Fibroblast of skin of right biceps (primary cell): ENCODE data around the gene TARBP2.

Experiments
- DNase-seq: peaks from one replicate; pipeline ENCODE4 v3.0.0-alpha.2; 2013

TARBP2 gene

DNA sequence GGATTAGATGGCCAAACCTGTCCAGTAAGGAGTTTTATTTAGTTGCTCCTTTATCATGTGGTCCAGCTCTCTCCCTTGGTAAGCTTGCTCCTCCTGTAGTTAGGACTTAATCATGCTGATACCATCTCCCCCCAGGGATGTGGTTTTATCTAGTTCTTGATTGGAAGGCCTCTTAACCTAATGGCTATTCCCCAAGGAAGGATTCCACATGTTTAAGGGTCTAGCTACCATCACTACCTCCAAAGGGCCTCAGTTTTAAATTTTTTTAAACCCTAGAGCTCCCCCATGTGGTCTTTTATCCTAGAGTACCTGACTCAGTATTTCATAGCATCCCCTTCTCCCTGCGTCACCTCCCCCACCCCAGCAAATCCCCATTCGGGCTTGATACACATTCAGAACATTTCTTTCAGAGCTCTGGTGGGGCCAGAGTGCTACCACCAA lies 24.3 kb upstream of the TARBP2 start:
- DNase-seq, result peak; percentile 49

DNA sequence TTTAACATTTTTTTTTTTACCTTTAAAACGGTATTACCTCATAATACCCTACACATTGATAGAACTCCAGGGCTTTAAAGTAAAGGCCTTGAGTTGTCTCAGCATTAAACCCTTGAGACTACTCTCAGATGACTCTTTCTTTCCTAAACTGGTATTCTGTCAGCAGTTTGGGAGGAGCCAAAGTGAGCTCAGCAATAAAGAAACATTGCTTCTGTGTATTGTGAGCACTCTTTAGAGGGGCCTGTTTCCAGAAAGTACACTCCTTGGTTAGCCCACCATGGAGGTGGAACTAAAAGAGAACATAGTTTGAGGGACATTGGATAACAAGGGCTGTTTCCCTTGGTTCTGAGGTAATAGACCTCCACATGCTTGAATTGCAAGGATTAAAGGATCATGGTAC lies 22.2 kb upstream of the TARBP2 start:
- no peak for DNase-seq

DNA sequence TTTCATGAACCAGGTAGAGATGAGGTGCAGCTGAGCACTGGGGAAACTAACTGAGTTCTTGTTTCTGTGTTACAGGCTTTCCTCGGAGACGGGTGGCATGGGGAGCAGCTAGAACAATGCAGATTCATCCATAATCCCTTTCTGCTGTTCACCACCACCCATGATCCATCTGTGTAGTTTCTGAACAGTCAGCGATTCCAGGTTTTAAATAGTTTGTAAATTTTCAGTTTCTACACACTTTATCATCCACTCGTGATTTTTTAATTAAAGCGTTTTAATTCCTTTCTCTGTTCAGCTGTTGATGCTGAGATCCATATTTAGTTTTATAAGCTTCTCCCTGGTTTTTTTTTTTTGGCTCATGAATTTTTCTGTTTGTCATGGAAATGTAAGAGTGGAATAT lies 21.8 kb upstream of the TARBP2 start:
- no peak for DNase-seq

DNA sequence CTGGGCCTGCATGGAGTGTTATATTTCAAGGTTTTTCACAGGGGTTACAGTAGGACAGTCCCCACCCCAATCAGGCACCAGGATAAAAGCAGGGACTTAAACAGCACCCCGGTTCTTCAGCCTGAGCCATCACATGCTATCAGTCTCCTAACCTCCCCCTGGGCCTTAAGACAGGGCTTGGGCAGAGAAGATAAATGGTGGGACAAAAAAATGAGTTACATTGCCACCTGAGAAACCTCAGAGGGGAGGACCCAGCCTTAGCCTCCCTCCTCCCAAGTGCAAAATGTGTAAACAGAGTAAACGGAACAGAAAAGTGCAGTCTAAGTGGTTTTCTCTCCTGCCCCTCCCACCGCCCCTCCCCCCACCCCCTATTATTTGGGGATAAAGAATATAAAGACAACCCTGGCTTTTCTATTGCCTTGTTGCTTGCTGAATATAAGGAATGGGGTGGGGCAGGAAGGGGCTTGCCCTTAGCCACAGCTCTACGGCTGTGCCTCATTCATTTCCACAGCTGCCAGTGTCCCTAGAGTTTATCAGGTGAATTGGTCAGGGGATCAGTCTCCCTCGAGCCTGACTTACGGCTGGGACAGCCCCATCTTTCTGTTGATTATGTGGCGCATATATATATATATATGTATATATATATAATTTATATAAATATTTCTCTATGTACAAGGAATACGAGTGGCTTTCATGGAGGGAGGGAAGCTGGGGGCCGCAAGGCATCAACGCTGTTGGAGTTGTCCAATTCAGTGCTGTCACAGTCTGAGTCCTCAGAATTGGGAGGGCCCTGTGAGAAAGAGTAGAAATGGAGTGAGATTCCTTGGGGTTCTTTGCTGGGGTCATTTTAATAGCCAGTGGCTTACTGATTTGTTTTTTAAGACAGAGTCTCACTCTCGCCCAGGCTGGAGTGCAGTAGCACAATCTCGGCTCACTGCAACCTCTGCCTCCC lies 20.3 kb upstream of the TARBP2 start:
- DNase-seq, result no peak

DNA sequence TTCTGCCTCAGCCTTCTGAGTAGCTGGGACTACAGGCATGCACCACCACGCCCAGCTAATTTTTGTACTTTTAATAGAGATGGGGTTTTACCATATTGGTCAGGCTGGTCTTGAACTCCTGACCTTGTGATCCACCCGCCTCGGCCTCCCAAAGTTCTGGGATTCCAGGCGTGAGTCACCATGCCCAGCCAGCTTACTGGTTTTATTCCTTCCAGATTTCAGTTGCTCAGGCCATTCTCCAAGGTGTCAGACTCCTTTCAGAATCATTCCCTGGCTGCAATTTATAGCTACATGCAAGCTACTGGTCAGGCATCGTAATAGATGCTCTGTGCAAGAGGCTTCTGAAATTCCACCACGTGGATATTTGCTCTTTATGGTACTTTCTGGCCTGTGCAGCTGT lies 19.6 kb upstream of the TARBP2 start:
- peak; percentile 40 for DNase-seq

DNA sequence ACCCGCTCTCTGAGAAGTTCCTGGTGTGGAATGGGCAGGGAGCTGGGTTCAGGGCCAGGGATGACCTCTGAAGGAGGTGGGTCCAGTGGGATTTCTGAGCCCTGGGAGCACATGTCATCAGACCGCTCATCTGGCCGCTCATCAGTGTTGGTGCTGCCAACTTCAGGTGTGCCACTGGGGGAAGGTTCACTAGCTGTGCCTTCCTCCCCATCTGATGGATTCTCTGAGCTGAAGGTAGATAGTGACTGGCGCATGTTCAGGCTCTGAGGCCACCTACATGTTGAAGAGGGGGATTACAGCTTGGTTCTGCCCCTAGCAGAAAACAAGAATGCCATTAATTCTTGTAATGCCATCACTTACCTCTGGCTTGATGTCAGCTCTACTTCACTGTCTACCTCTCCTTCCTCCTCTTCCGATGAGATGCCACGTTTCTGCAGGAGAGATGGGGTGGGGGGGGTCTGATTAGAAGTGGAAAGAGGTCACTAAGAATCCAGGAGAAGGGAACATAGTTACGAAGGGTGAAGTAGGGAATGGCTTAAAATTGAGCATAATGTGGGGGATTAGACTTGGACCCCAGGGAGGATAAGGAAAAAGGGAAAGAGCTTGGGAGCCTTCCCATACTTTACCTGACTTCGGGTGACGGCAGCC lies 19.0 kb upstream of the TARBP2 start:
- no peak for DNase-seq

DNA sequence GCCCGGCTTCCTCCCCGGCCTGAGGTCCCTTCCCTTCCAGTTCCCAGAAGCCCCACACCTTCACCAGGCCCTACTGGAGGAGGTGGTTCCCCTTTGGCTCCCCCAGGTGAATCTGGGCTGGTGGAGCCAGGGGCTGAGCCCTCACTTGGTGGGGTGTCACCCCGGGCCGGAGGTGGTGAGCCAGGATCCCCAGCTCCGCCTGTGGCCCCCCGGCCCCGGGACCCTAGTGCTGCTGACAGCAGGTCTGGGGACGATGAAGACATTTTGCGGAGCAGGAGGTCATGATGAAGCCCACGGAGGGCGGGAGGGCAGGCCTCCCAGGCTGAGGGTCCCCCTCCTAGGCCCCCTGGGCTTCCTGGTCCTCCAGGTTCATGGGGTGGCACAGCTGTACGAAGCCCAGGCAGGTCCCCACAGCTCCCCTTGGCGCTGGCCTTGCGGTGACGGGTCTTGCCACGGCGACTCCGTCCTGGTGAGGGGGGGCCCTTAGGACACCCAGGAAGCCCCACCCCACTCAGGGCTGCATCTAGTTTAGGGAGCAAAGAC lies 18.4 kb upstream of the TARBP2 start:
- no peak for DNase-seq

DNA sequence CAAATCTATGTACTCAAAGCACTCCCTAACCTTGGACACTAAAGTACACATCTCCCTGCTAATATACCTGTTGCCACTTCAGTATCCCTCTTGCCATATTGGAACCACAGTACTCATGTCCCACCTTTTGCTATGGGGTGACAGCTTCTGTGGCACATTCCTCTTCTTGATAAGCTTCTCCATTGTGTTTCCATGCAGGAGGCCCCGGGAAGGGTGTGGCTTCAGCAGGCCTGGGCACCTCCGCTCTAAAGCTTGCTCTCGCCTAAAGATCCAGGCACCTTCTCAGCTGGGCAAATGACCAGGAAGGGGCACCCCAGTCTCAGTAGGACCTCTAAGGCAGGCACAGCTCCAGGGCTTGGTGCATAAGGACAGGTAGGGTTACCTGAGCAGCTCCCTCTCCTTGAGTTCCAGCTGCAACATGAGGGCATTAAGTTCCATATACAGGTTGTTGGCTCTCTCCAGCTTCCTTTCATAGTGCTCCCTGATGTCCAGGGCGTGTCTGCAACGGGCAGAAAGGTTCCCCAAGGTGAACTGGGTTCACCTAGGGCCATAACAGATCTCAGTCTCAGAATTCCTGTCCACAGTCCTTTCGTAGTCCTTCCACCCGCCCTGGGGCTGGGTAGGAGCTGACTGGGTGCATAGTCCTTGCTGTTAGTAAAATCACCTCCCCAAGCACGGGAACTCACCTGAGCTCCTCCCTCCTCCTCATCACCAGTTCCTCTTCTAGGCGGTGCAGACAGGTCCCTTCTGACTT lies 17.7 kb upstream of the TARBP2 start:
- no peak for DNase-seq

DNA sequence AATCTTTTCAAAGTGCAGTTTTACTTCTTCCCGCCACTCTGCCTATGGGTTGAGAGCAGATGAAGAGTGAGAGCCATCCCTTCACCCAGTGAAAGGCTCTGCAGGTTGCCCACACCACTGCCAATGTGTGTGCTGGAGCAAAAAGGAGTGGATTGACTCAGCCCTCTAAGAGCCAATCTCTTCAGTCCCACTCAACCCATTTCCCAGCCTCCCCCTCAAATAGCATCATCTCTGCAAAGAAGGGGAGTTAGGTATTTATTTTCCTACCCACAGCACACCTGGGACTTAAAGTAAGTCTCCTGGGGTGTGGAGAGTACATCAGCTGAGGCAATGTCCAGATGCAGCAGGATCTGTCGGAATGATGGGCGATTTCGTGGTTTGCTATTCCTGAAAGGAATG lies 17.1 kb upstream of the TARBP2 start:
- DNase-seq, result no peak

DNA sequence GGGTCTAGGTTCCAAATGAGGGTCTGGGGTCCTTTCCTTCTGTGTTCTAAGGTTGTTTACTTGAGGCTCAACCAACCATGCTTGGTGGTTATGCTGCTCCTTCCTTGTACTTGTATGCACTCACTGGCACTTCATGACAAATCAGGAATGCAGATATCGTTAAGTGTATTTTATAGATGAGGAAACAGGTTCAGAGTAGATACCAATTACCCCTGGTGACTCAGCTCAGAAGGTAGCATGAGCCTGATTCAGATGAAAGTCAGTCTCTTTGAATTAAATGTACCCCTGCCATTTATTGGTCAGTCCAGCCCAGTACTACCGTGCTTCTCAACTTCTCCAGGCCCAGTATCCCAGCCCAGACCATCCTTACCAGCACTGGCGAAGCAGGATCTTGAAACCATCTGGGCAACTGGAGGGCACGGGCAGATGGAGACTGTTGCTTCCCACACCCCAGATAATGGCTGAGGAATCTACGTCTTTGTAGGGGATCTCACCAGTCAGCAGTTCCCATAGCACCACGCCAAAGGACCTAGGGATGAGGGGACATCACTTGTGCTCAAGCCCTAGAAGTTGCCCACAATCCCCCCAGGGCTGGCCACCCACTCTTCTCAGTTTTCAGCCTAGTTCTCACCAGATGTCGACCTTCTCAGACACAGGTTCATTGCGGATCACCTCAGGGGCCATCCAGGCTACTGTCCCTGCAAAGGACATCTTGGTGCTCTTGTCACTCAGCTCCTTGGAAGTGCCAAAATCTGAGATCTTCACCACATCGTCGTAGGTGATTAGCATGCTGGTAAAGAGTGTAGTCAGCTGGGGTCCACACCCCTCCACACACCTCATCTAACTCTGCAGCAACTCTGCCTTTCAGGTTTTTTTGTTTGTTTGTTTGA lies 16.2 kb upstream of the TARBP2 start:
- DNase-seq, result no peak

DNA sequence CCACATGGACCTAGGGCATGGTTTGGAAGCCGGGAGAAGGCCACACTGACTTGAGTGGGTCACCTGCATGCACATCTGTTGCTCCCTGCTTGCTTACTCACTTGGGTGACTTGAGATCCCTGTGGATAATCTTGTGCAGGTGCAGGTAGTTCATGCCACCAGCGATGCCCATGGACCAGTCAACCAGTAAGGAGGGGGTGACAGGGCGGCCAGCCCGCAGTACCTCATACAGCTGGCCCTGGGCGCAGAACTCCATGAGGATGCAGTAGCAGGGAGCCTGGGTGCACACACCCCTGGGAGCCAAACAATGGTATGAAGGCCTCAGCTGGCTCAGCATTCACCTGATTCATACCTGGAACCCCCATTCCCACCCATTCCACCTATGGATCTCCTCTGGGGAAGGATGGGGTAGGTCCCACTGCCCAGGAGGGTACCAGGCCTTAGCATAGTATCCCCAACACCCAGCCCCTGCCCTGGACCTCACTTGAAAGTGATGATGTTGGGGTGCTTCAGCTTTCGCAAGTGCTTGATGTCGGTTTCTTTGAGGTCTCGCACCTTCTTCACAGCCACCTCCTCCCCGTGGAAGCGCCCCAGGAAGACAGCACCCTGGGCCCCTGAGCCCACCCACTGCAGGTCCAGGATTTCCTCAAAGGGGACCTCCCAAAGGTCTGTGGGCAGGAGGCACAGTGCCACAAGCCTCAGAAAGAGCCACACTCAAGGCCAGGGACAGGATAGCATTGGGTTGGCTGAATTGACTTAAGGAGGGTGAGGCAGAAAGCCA lies 14.9 kb upstream of the TARBP2 start:
- DNase-seq, result no peak

DNA sequence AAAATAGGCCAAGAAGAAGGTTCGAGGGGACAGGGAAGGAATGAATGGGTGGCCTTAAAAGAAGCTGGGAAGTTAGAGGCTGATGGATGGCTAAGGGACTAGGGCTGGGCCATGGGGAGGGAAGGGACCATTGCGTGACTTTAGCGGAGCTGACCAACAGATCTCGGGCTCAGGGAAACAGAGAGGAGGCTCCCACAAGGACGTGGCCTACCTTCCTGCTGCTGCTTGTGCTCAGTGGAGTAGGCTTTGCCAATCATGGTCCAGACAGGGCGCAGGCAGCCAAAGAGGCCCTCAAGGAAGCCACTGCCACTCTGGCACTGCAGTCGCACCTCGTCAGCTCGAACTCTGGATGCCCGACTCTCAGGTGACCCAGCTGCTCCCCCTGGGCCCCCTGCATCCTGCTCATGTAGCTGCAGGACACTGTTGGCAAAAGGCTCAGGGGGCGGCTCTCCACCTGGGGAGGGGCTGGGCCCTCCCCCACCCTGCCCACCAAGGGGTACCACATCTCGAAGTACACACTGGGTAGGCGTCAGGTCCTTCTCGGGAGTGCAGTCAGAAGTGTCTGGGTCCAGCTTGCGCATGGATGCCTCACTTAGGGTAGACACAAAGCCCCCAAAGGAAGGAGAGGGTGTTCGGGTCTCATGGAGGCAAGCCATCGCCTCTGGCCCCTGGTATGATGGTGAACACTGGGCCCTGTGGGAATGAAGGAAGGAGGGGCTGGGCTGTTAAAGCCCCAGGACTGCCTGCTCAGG lies 14.2 kb upstream of the TARBP2 start:
- no peak for DNase-seq

DNA sequence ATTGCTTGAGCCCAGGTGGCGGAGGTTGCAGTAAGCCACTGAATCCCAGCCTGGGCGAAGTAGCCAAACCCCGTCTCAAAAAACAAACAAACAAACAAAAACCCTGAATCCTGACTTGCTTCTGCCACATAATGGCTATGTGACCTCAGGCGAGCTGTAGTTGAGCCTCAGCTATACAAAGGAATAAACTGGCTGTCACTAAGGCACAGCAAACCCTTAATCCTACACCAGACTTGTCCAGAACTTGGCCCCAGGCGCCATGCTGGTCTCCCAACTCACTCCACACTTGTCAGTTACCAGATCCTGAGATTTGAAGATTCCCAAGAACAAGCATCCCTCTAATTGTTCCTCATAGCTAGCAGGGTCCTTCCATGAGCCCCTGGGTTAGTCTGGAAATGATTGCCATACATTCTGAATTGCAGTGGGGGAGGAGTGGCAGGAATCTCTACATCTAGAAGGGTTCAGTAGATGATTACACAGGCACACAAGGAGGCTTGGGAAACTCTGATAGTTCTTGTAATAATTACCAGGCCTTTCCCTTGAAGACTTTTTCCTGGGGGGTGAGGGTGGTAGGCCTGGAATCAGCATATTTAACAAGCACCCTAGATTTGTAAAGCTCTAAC lies 11.7 kb upstream of the TARBP2 start:
- no peak for DNase-seq

DNA sequence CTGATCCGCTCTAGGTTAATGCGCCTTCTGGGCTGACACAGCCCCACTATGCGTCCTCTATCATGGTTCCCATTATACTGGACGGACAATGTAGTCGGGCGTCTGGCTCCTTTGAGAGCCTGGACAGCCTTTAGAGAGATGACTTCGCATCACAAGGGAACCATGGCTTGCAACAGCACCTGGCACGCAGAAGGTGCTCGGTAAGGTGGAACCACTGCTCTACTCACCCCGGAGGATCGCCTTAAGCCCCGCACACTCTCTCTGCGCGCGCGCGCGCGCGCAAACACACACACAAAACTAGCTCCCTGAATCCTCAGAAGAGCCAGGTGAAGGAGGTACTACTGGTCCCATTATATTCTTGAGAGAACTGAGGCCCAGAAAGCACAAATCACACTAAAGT lies 8.9 kb upstream of the TARBP2 start:
- DNase-seq, result no peak

DNA sequence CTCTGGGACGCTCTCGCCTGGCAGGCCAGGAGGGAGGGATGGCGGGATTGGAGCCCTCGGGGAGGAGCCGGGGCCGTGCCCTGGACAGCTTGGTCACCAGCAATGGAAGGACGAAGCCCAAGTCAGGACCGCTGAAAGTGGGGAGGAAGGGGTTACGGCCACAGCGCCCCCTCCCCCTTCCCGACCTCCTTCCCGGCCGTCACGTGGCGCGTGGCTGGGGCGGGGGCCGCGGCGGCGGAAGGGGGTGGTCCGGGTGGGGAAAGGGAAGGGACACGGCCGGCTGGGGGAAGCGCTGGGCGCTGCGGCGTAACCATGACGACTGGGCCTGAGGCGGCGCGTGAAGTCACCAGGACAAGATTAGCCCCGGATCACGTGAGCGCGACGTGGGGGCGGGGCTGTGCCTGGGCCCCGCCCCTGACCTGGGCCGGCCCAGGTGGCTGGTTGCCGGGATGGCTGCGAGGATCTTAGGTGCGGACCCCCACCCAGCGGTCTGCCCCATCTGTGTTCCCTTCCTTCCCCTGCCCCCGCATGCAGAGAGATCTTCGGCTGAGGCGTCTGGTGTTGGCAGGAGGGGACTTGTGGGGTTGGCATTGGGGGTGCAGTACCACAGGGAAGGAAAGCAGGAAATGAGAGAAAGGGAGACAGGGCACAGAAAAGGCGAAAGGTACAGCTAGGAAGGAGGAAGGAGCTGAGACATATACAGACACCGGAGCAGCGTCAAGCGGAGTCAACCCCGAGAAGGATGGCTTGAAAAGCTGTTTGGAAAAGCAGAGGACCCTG lies 8.1 kb upstream of the TARBP2 start:
- peak; percentile 91 for DNase-seq

DNA sequence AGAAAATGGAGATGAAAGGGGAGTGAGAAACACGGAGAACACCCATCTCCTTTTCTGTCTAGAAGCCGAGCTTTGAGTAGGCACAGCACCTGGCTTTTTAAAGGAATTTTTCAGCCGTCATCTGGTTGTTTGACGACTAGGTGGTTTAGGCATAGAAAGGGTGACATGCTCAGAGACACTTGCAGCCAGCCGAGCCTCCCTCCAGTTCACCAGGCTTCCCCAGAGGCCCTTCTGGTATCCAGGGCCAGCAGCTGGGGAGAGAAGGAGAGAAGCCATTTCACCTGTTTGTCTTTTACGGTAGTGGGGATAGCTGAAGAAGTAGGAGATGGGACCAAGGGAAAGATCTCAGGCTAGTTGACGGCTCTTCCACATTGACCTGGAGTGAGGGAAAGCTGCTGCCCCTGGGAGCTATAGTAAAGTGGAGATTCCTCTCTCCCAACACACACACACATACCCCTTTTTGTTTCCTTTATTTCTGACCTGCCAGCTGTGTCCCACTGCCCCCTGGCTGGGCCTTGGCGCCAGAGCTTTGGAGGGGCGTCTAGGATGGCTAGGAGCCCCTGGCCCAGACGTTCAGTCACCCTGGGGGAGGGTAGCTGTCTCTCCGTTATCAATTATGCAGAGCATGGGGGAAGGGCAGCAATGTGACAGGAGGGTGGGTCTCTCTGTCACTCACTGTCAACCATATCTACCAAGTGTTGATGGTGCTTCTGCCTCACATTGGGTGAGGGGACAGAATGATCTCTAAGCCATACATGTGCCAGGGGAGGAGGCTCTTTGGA lies 7.3 kb upstream of the TARBP2 start:
- no peak for DNase-seq

DNA sequence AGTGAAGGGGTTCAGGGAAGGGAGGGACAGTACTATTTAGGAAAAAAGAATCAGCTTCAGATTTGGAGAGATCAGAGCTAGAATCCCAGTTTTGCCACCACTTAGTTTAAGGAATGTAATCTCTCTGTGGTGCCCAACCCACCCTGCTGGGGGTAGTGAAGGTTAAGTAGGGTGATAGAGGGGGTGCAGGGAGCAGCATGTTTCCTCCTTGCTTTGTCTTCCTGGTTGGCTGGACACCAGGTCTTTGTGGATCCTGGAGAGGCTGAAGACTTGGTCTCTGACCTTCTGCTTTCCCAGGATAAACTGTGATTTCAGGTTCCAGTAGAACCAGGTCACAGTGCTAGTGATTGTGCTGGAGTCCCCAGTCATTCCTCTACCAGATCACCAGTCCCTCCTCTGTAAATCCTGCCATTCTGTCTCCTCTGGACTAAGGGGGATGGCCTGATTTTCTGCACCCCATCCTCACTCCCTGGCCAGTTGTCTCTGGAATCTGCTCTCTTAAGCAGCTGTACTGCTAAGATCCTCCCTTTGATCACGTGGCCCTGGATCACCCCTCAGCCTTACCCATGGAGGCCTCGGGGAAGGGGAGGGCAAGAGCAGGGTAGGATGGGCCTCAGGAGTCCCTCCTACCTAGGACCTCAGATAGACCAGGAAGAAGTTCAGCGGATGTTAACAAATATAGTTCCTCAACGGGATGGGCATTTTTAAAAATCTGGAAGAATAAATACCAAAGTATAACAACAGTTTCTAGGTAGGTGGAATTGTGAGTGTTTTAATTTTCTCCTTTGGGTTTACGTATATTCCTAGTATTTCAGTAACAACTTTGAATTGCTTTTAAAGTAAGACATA lies 5.0 kb upstream of the TARBP2 start:
- DNase-seq, result peak; percentile 69

DNA sequence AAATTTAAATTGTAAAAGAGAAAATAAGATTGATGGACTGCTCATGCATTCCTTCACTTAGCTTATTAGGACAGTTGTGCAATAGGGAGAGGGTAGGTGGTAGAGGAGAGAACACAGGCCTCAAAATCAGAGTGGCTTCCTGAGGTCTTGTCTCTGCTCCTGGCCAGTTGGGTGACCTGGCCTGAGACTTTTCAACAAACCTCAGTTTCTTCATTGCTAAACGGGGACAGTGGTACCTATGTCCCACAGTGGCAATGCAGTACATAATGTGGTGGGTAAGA lies 4.4 kb upstream of the TARBP2 start:
- no peak for DNase-seq
